GM19025 (cell line): ENCODE measurements around the gene NDC80.
A peak's percentile ranks its signal among the peaks of the same experiment; 100 is the strongest.
"Not testable (repeated sequence)": the region's sequence is repeated elsewhere in the genome, so short reads cannot be mapped to it uniquely, and the experiment has no call there.

ENCODE experiments used
- ATAC-seq: cut with Tn5 transposase; IDR thresholded peaks from one replicate; pipeline ENCODE4 v1.9.1; 2021; ENCODE audit warnings: mild to moderate bottlenecking, low read depth, moderate library complexity; ENCODE audit not compliant: unreplicated experiment

The NDC80 gene

GRCh38 chr18:2617401-2617998, 46.1 kb downstream of the NDC80 start:
- no peak for ATAC-seq

GRCh38 chr18:2618009-2618408, 46.7 kb downstream of the NDC80 start:
- ATAC-seq, result no peak

GRCh38 chr18:2625217-2625616, 53.9 kb downstream of the NDC80 start:
- no peak for ATAC-seq

- peak; percentile 95 for ATAC-seq
Measured at GRCh38 chr18:2627821-2628276, 56.5 kb downstream of the NDC80 start.

GRCh38 chr18:2629003-2629402, 57.6 kb downstream of the NDC80 start:
- ATAC-seq, result no peak

GRCh38 chr18:2635586-2635985, 64.2 kb downstream of the NDC80 start:
- ATAC-seq, result no peak

GRCh38 chr18:2636126-2636631, 64.8 kb downstream of the NDC80 start:
- peak; percentile 12 for ATAC-seq

GRCh38 chr18:2641638-2642037, 70.3 kb downstream of the NDC80 start:
- peak; percentile 62 for ATAC-seq

GRCh38 chr18:2642771-2643170, 71.4 kb downstream of the NDC80 start:
- no peak for ATAC-seq

- ATAC-seq, result no peak
Measured at GRCh38 chr18:2644535-2644934, 73.2 kb downstream of the NDC80 start.

- ATAC-seq, result no peak
Measured at GRCh38 chr18:2651981-2652380, 80.6 kb downstream of the NDC80 start.

GRCh38 chr18:2653467-2653866, 82.1 kb downstream of the NDC80 start:
- no peak for ATAC-seq

- ATAC-seq, result no peak
Measured at GRCh38 chr18:2654169-2654927, 83.0 kb downstream of the NDC80 start.

GRCh38 chr18:2654928-2655177, 83.5 kb downstream of the NDC80 start:
- peak; percentile 30 for ATAC-seq

- peak; percentile 70 for ATAC-seq
Measured at GRCh38 chr18:2655178-2655953, 84.0 kb downstream of the NDC80 start, which contains the start of gene SMCHD1. Gene SMCHD1 (plus strand): TSS chr18:2655726. CDS start chr18:2656076, 350 bp downstream.

GRCh38 chr18:2655954-2656236, 84.5 kb downstream of the NDC80 start:
- peak; percentile 16 for ATAC-seq

- peak; percentile 2 for ATAC-seq
Measured at GRCh38 chr18:2656237-2656980, 85.1 kb downstream of the NDC80 start.

GRCh38 chr18:2656981-2657512, 85.7 kb downstream of the NDC80 start:
- no peak for ATAC-seq

- no peak for ATAC-seq
Measured at GRCh38 chr18:2657788-2658458, 86.6 kb downstream of the NDC80 start.

- ATAC-seq, result not testable (repeated sequence)
Measured at GRCh38 chr18:2660849-2661248, 89.5 kb downstream of the NDC80 start.
